GM18505 (cell line): ENCODE results near the gene DISC1.
"Not testable (repeated sequence)": the region's sequence is repeated elsewhere in the genome, so short reads cannot be mapped to it uniquely, and the experiment has no call there.

Experiments used
- ATAC-seq: cut with Tn5 transposase; IDR thresholded peaks from one replicate; pipeline ENCODE4 v1.9.1; 2021; ENCODE audit not compliant: unreplicated experiment
- POLR2A ChIP-seq: IDR thresholded peaks from 4 replicates; pipeline ENCODE4 v1.6.1; 2011; ENCODE audit warnings: borderline replicate concordance; ENCODE audit not compliant: insufficient read depth, insufficient read length; ENCODE audit errors: extremely low read depth

The DISC1 gene

GRCh38 chr1:231943084-231943483 lies 316.5 kb downstream of the DISC1 start:
- no peak for TF ChIP-seq POLR2A
- no peak for ATAC-seq

GRCh38 chr1:231948102-231948501 lies 321.5 kb downstream of the DISC1 start:
- not testable (repeated sequence) for ATAC-seq

- ATAC-seq, result no peak
- TF ChIP-seq POLR2A, result no peak
Observed at GRCh38 chr1:231949277-231950091, 322.9 kb downstream of the DISC1 start.

- no peak for ATAC-seq
- TF ChIP-seq POLR2A, result no peak
Observed at GRCh38 chr1:231950331-231951128, 323.9 kb downstream of the DISC1 start.

- ATAC-seq, result no peak
- no peak for TF ChIP-seq POLR2A
Observed at GRCh38 chr1:231951374-231951773, 324.8 kb downstream of the DISC1 start.

- ATAC-seq, result no peak
- TF ChIP-seq POLR2A, result no peak
Observed at GRCh38 chr1:231952154-231952553, 325.6 kb downstream of the DISC1 start.

GRCh38 chr1:231953660-231954059 lies 327.1 kb downstream of the DISC1 start:
- no peak for ATAC-seq
- TF ChIP-seq POLR2A, result no peak

GRCh38 chr1:231954751-231955150 lies 328.2 kb downstream of the DISC1 start:
- ATAC-seq, result no peak
- no peak for TF ChIP-seq POLR2A

GRCh38 chr1:231957359-231957758 lies 330.8 kb downstream of the DISC1 start:
- no peak for ATAC-seq
- no peak for TF ChIP-seq POLR2A

- no peak for TF ChIP-seq POLR2A
- ATAC-seq, result no peak
Observed at GRCh38 chr1:231958448-231958847, 331.9 kb downstream of the DISC1 start.

- no peak for TF ChIP-seq POLR2A
- ATAC-seq, result no peak
Observed at GRCh38 chr1:231959225-231959884, 332.8 kb downstream of the DISC1 start.

- ATAC-seq, result not testable (repeated sequence)
Observed at GRCh38 chr1:231961801-231962200, 335.2 kb downstream of the DISC1 start.

- no peak for TF ChIP-seq POLR2A
- no peak for ATAC-seq
Observed at GRCh38 chr1:231962636-231963035, 336.0 kb downstream of the DISC1 start.

- TF ChIP-seq POLR2A, result no peak
- no peak for ATAC-seq
Observed at GRCh38 chr1:231964241-231964640, 337.7 kb downstream of the DISC1 start.

- no peak for ATAC-seq
Observed at GRCh38 chr1:231964961-231965360, 338.4 kb downstream of the DISC1 start.

More at GRCh38 chr1:231964961-231965360, 338.4 kb downstream of the DISC1 start:
- TF ChIP-seq POLR2A, result no peak
